ENCODE measurements around the gene DEFB119. TPM values are rescaled to one million over a fixed set of nuclear protein-coding genes. Genes with fewer than 3 reads are reported as not detected.

Gene DEFB119
- total and polyA plus RNA-seq, 2 experiments from 2014 or later, result not detected

GRCh38 chr20:31418307-31418706, 27.9 kb upstream of the DEFB119 start:
- peaks cover 22% of the 10 kb centered on the region for H3K36me3 Mint-ChIP-seq (ENCODE audit: low read depth)
- H3K27ac Mint-ChIP-seq, result no peak overlapping the region
- H3K36me3 ChIP-seq (ENCODE audit: insufficient read depth), result 0 out of 2 replicates have a peak, but pooled peaks cover 3% of the 10 kb centered on the region
- no peak overlapping the region for H3K4me2 ChIP-seq
- H3K4me1 ChIP-seq (ENCODE audit: insufficient read depth), result no peaks in the 10 kb centered on the region
- H3K9me2 ChIP-seq (ENCODE audit: insufficient read depth), result peaks cover 7% of the 10 kb centered on the region; the same call in 1 of the 2 replicates
- peaks cover 94% of the 10 kb centered on the region; the same call in 2 of the 3 replicates for H3K9me3 Mint-ChIP-seq
- H4K20me1 ChIP-seq (replicated peaks; ENCODE audit: insufficient read depth), result no peaks in the 10 kb centered on the region
- H3F3A ChIP-seq (replicated peaks; ENCODE audit: low read depth), result no peaks in the 10 kb centered on the region
- H2AFZ ChIP-seq, result no peak overlapping the region
- no peak overlapping the region for H3K4me3 Mint-ChIP-seq
- H3K27me3 Mint-ChIP-seq (ENCODE audit: insufficient read depth, low read depth, poor library complexity), result peaks cover 4% of the 10 kb centered on the region
- H3K27me3 ChIP-seq (ENCODE audit: insufficient read depth), result no peaks in the 10 kb centered on the region
- DNase-seq (ENCODE audit: low spot score) (no peak), ATAC-seq (no peak)
- no peak overlapping the region for H3K27ac ChIP-seq (ENCODE audit: low read depth)
- no peaks in the 10 kb centered on the region for H3K4me1 Mint-ChIP-seq
- TF ChIP-seq REST (IDR thresholded peaks at IDR 0.05; ENCODE audit: unreplicated experiment) (no peak), EZH2phosphoT487 (IDR thresholded peaks at IDR 0.05; ENCODE audit: unreplicated experiment) (no peak), POLR2AphosphoS5 (IDR thresholded peaks at IDR 0.05; ENCODE audit: low read depth) (no peak), ZNF462 (CRISPR knock-in tag; IDR thresholded peaks at IDR 0.05) (no peak), ZNF331 (CRISPR knock-in tag; IDR thresholded peaks at IDR 0.05; ENCODE audit: low read depth) (no peak), CREB1 (CRISPR knock-in tag; IDR thresholded peaks at IDR 0.05; ENCODE audit: low read depth) (no peak), ETS1 (IDR thresholded peaks at IDR 0.05) (no peak), JUNB (IDR thresholded peaks at IDR 0.05; ENCODE audit: unreplicated experiment) (no peak), NANOG (IDR thresholded peaks at IDR 0.05; ENCODE audit: borderline replicate concordance) (no peak), ZNF114 (CRISPR knock-in tag; IDR thresholded peaks at IDR 0.05) (no peak), STAT1 (IDR thresholded peaks at IDR 0.05; ENCODE audit: unreplicated experiment) (no peak), EZH2 (IDR thresholded peaks at IDR 0.05; ENCODE audit: low read depth, unreplicated experiment) (no peak), CTCF (conservative IDR thresholded peaks at IDR 0.05; ENCODE audit: low read depth in 2 of 2) (no peak)
- H3K4me3 ChIP-seq, result no peak overlapping the region
- H3K79me2 ChIP-seq (replicated peaks; ENCODE audit: insufficient read depth), result no peaks in the 10 kb centered on the region

All from GM23338 (cell line).